ENCODE data around the gene STRIP2.

Gene STRIP2

DNA sequence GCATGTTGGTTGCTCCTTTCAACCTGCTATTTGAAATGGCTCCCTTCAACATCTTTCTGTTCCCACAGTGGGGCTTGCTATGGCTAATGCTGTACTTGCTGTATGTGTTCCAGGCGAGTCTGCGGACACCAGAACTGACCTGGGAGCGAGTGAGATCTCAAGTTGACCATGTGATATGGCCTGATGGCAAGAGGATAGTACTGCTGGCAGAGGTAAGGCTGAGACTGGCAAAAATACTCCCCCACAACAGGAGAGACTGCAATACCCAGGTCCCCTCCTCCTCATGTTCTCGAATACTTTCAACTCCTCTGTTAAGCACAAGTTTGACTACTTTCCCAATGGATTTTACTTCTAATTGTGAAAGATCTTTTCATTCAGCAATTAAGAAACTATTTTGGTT, 11.5 kb upstream of the STRIP2 start:
- TF ChIP-seq, protein P1, sequence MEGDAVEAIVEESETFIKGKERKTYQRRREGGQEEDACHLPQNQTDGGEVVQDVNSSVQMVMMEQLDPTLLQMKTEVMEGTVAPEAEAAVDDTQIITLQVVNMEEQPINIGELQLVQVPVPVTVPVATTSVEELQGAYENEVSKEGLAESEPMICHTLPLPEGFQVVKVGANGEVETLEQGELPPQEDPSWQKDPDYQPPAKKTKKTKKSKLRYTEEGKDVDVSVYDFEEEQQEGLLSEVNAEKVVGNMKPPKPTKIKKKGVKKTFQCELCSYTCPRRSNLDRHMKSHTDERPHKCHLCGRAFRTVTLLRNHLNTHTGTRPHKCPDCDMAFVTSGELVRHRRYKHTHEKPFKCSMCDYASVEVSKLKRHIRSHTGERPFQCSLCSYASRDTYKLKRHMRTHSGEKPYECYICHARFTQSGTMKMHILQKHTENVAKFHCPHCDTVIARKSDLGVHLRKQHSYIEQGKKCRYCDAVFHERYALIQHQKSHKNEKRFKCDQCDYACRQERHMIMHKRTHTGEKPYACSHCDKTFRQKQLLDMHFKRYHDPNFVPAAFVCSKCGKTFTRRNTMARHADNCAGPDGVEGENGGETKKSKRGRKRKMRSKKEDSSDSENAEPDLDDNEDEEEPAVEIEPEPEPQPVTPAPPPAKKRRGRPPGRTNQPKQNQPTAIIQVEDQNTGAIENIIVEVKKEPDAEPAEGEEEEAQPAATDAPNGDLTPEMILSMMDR (conservative IDR thresholded peaks at IDR 0.05; ENCODE audit: low read depth, low read length) = no peak
- no peak for DNase-seq (ENCODE audit: low read depth)
- no peak overlapping the region for H3K4me3 ChIP-seq (ENCODE audit: low read length)

DNA sequence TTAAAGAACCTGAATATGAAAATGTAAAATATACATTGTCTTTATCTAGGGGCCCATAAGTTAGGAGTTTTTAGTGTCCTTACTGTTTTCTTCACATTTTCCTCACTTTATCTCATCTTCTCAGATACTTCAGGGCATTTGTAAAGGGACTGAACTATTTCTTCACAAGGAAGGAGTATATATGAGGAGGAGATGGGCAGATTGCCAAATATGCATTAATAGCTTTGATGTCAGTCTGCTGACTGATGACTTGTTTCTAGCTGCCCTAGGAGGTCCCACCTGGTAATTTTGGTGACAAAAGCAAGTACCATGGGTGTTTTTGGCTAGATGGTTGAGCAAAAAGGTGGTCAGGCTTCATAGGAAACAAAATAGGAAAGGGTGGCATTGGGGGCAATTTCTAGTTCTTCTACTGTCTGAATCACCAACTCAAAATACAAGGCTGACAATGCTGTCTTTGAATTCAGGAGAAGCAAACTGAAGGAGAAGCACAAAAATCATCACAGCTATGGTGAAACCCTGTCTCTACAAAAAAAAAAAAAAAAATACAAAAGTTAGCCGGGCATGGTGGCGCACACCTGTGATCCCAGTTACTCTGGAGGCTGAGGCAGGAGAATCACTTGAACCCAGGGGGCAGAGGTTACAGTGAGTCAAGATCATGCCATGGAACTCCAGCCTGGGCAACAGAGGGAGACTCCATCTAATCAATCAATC, 10.4 kb upstream of the STRIP2 start:
- TF ChIP-seq, protein P1 (conservative IDR thresholded peaks at IDR 0.05; ENCODE audit: low read depth, low read length) = no peak
- H3K4me3 ChIP-seq (ENCODE audit: low read length) = no peak overlapping the region

DNA sequence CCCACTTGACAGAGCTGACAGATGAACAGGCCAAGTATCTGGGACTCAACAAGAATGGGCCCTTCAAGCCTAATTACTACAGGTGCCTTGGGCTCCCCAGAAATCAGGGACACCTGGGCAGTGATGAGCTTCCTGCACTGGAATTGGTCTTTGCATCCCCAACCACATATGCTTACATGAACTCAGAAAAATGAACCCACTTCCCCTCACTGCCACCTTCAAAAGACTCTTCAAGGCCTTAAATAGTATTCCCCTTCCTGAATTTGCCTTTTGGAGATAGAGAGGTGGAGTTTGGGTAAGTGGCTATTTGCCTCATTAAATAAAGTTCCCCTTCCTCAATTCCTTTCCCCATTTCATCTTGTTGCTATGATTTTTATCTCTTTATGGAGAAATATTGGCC, 7.8 kb upstream of the STRIP2 start:
- TF ChIP-seq, protein P1 (conservative IDR thresholded peaks at IDR 0.05; ENCODE audit: low read depth, low read length) = no peak

More for the DNA sequence above, 10.4 kb upstream of the STRIP2 start:
- DNase-seq (ENCODE audit: low read depth) = no peak

DNA sequence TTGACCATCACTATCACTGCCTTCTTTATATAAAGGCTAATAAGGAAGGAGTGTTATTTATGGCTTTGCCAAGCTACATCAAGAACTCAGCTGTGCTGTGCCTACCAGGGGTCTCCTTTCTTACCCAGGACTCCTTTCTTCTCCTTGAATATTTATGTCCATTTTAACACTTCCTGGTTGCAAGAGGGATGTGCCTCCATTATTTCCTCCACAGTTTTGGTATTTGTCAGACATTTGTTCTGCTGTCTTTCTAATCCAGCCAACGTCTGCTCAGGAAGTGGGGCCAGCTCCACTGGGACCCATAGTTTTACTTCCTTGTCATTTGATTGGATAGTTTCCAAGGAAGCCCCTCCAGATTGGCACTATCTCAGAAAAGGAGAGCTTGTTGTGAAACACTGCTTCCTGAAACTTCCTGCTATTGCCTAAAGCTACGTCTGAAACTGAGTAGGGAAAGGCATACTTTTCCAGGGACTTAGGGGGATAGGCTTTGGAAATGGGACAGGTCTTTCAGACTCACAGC, 6.6 kb upstream of the STRIP2 start:
- no peak overlapping the region for H3K4me3 ChIP-seq (ENCODE audit: low read length)
- DNase-seq (ENCODE audit: low read depth) = no peak
- TF ChIP-seq, protein P1 (conservative IDR thresholded peaks at IDR 0.05; ENCODE audit: low read depth, low read length) = no peak

More for the DNA sequence above, 7.8 kb upstream of the STRIP2 start:
- no peak for DNase-seq (ENCODE audit: low read depth)
- H3K4me3 ChIP-seq (ENCODE audit: low read length) = no peak overlapping the region

DNA sequence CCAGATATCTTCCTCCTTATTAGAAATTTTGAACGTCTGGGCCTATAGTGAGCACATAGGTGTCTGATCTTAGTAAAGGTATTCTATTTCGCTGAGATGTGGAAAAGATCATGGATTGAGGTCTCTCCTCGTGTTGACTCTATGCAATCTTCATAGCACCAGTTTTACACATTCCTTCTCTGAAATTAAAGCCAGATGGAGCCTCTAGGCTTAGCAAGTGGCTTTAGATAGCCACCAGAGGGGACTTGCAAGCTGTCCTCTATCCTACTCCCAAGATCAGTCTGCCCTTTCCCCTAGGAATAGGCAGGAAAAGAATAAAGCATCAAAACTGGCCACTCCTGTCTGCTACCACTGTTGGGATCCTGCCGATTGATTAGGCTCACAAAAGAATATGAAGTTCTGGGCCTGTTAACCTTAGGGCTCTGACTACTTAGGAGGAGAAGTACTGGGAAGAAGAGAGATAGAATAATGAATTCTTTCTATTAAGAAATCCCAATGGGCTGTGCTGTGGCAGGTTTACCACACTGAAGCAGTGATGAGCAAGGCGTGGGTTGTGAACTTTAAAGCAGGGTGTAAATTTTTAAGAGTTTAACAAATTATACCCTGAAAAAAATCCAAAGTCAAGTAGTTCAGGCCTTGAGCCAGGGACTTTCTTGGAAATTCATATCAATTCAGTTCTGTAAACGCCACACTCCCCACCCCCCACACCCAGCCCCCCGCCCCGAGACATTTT, 2.2 kb upstream of the STRIP2 start:
- no peak for DNase-seq (ENCODE audit: low read depth)
- TF ChIP-seq, protein P1 (conservative IDR thresholded peaks at IDR 0.05; ENCODE audit: low read depth, low read length) = no peak
- H3K4me3 ChIP-seq (ENCODE audit: low read length) = no peak overlapping the region

DNA sequence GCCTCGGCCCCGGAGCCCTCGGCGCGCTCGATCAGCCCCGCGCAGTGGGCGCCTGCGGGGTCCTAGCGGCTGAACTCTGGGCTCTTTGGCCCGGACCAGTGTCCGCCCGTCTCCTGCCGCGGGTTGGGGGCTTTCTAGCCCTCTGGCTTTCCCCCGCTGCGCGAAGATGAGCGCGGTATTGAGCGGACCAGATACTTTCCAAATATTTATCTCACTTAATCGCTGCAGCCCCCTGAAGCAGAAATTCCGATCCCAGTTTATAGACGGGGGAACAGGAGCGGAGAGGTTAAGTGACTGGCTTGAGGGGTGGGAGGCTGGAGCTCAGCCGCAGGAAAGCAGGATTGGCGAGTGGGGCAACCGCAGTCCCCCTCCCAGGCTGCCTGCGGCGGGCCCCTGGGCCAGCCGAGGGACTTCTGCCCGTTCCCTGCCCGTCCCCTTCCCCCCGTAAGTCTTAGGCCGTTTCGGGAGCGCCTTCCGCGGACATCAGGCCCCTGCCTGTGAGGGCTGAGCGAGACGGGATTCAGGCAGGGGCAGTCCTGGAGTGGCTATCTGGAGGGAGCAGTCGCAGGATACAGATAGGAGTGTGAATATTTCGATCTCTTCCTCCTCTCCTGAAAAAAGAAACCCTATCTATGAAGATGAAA, 565 bp downstream of the STRIP2 start:
- TF ChIP-seq, protein P1 (conservative IDR thresholded peaks at IDR 0.05; ENCODE audit: low read depth, low read length) = no peak
- H3K4me3 ChIP-seq (ENCODE audit: low read length) = peak overlapping the region; percentile 97
- no peak for DNase-seq (ENCODE audit: low read depth)
